Measurements from ENCODE around the gene RSBN1.

RSBN1 gene

DNA sequence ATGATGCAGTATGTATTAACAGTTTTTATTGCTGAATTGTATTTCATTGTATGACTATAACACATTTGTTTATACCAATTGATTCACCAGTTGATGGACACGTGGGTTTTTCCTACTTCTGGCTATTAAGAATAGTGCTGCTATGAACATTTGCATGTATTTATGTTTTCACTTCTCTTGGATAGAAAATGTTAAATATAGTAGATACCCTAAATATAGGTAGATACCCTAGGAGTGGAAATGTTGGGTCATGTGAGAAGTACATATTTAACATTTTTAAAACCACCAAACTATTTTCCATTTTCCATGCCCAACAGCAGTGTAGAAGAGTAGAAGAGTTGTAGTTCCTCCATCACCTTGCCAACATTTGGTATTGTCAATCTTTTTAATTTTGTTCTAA is 60.8 kb downstream of the RSBN1 start:
- H3K79me2 ChIP-seq (ENCODE audit: insufficient read depth, low read length), result peaks cover 9% of the 10 kb centered on the region
- H3K9me2 ChIP-seq (replicated peaks; ENCODE audit: insufficient read depth, low read length), result no peaks in the 10 kb centered on the region
- H3K9me3 ChIP-seq (ENCODE audit: insufficient read depth, low read length), result no peaks in the 10 kb centered on the region
- H3K27me3 ChIP-seq (ENCODE audit: low read length), result no peaks in the 10 kb centered on the region
- H2AFZ ChIP-seq (ENCODE audit: low read depth, low read length, severe bottlenecking), result no peak overlapping the region
- H3K4me3 ChIP-seq (ENCODE audit: insufficient read depth, low read length, poor library complexity, severe bottlenecking), result no peak overlapping the region
- H3K4me2 ChIP-seq (ENCODE audit: low read depth, low read length, poor library complexity, severe bottlenecking), result no peak overlapping the region
- TF ChIP-seq EZH2phosphoT487 (conservative IDR thresholded peaks at IDR 0.05; ENCODE audit: low read length), result no peak
- TF ChIP-seq, protein P1, sequence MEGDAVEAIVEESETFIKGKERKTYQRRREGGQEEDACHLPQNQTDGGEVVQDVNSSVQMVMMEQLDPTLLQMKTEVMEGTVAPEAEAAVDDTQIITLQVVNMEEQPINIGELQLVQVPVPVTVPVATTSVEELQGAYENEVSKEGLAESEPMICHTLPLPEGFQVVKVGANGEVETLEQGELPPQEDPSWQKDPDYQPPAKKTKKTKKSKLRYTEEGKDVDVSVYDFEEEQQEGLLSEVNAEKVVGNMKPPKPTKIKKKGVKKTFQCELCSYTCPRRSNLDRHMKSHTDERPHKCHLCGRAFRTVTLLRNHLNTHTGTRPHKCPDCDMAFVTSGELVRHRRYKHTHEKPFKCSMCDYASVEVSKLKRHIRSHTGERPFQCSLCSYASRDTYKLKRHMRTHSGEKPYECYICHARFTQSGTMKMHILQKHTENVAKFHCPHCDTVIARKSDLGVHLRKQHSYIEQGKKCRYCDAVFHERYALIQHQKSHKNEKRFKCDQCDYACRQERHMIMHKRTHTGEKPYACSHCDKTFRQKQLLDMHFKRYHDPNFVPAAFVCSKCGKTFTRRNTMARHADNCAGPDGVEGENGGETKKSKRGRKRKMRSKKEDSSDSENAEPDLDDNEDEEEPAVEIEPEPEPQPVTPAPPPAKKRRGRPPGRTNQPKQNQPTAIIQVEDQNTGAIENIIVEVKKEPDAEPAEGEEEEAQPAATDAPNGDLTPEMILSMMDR (IDR thresholded peaks at IDR 0.05; ENCODE audit: insufficient read depth, low read length, poor library complexity, severe bottlenecking), result no peak
- H3F3A ChIP-seq (ENCODE audit: insufficient read depth), result no peaks in the 10 kb centered on the region
- peaks cover 18% of the 10 kb centered on the region; the same call in 1 of the 2 replicates for H3K36me3 ChIP-seq (ENCODE audit: low read length)
- no peak overlapping the region for H3K27ac ChIP-seq (ENCODE audit: low read depth, low read length)
- no peak overlapping the region for H3K9ac ChIP-seq (ENCODE audit: low read length)
- no peaks in the 10 kb centered on the region for H4K20me1 ChIP-seq (ENCODE audit: low read depth, low read length)

DNA sequence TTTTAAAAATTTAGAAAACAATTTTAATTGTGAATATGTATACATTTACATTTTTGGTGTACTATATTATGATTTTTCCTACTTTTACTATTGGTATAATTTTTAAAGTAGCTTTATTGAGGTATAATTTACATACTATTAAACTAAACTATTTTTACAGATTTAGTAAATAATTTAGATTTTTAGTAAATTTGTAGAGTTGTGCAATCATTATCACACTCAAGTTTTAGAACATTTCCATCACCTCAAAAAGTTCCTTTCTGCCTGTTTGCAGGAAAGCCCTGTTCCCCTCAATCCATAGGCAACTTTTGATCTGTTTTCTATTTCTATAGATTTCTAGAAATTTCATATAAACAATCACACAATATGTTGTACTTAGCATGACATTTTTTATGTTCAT is 61.2 kb downstream of the RSBN1 start:
- peaks cover 18% of the 10 kb centered on the region; the same call in 1 of the 2 replicates for H3K36me3 ChIP-seq (ENCODE audit: low read length)
- no peak overlapping the region for H3K4me3 ChIP-seq (ENCODE audit: insufficient read depth, low read length, poor library complexity, severe bottlenecking)
- TF ChIP-seq, protein P1 (IDR thresholded peaks at IDR 0.05; ENCODE audit: insufficient read depth, low read length, poor library complexity, severe bottlenecking), result no peak
- TF ChIP-seq EZH2phosphoT487 (conservative IDR thresholded peaks at IDR 0.05; ENCODE audit: low read length), result no peak
- H3K9me2 ChIP-seq (replicated peaks; ENCODE audit: insufficient read depth, low read length), result no peaks in the 10 kb centered on the region
- no peak overlapping the region for H3K4me2 ChIP-seq (ENCODE audit: low read depth, low read length, poor library complexity, severe bottlenecking)
- no peaks in the 10 kb centered on the region for H3F3A ChIP-seq (ENCODE audit: insufficient read depth)
- no peaks in the 10 kb centered on the region for H4K20me1 ChIP-seq (ENCODE audit: low read depth, low read length)
- no peaks in the 10 kb centered on the region for H3K27me3 ChIP-seq (ENCODE audit: low read length)
- H2AFZ ChIP-seq (ENCODE audit: low read depth, low read length, severe bottlenecking), result no peak overlapping the region
- H3K27ac ChIP-seq (ENCODE audit: low read depth, low read length), result no peak overlapping the region
- H3K79me2 ChIP-seq (ENCODE audit: insufficient read depth, low read length), result peaks cover 5% of the 10 kb centered on the region
- no peaks in the 10 kb centered on the region for H3K9me3 ChIP-seq (ENCODE audit: insufficient read depth, low read length)
- no peak overlapping the region for H3K9ac ChIP-seq (ENCODE audit: low read length)

DNA sequence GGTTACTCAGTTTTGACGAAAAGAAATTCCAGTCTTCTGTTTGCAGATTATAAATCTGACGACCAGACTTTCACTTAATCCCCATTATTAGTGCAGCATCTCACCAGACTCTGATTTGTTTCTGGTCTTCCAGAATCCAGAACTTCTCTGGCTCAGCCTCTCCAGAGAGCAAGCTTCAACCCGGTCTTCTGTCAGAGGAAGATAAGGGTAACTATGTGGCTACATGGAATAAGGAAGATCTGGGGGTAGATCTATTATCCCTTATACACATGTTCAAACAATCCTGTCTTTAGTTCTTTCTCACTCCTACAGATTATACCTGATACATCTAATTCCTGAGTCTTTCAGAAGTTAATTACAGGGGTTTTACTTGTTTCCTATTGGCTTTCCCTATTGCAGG is 62.9 kb downstream of the RSBN1 start:
- H3K9ac ChIP-seq (ENCODE audit: low read length), result no peak overlapping the region
- H4K20me1 ChIP-seq (ENCODE audit: low read depth, low read length), result no peaks in the 10 kb centered on the region
- H3K36me3 ChIP-seq (ENCODE audit: low read length), result peaks cover 14% of the 10 kb centered on the region; the same call in 1 of the 2 replicates
- H3F3A ChIP-seq (ENCODE audit: insufficient read depth), result no peaks in the 10 kb centered on the region
- H3K27ac ChIP-seq (ENCODE audit: low read depth, low read length), result no peak overlapping the region
- H3K4me2 ChIP-seq (ENCODE audit: low read depth, low read length, poor library complexity, severe bottlenecking), result no peak overlapping the region
- H3K79me2 ChIP-seq (ENCODE audit: insufficient read depth, low read length), result peaks cover 4% of the 10 kb centered on the region; the same call in 1 of the 2 replicates
- H3K9me2 ChIP-seq (replicated peaks; ENCODE audit: insufficient read depth, low read length), result no peaks in the 10 kb centered on the region
- H2AFZ ChIP-seq (ENCODE audit: low read depth, low read length, severe bottlenecking), result no peak overlapping the region
- TF ChIP-seq, protein P1 (IDR thresholded peaks at IDR 0.05; ENCODE audit: insufficient read depth, low read length, poor library complexity, severe bottlenecking), result no peak
- no peak for TF ChIP-seq EZH2phosphoT487 (conservative IDR thresholded peaks at IDR 0.05; ENCODE audit: low read length)
- H3K9me3 ChIP-seq (ENCODE audit: insufficient read depth, low read length), result no peaks in the 10 kb centered on the region
- no peak overlapping the region for H3K4me3 ChIP-seq (ENCODE audit: insufficient read depth, low read length, poor library complexity, severe bottlenecking)
- no peaks in the 10 kb centered on the region for H3K27me3 ChIP-seq (ENCODE audit: low read length)
